H1 (cell line): ENCODE results near the gene PAOX. TPM values are rescaled to one million over a fixed set of nuclear protein-coding genes. Genes with fewer than 3 reads are reported as not detected.

Experiments used
- CTCF ChIA-PET: fragments of 300-600 bp; sonication (Branson Sonifier 250); formaldehyde crosslinking; loops from one replicate; lab custom pipeline; 2021; ENCODE audit not compliant: partially characterized antibody; lab: Charles Lee
- POLR2A ChIA-PET: fragments of 300-600 bp; sonication (Branson Sonifier 250); formaldehyde crosslinking; loops from one replicate; lab custom pipeline; 2021; ENCODE audit warnings: inconsistent platforms; ENCODE audit not compliant: partially characterized antibody; lab: Charles Lee
- DNase-seq, 2 experiments: peaks; one replicate each; pipeline versions ENCODE4 v3.0.0 to v3.0.0-alpha.2; 2010 to 2022; ENCODE audit warnings: low spot score in 2 of 2, low read depth in 1 of 2, mixed read lengths in 1 of 2
- FAIRE-seq: peaks from 2 replicates; lab custom pipeline; 2011; peaks lifted over from hg19 to GRCh38; lab: Jason Lieb, UNC
- H2AFZ ChIP-seq: 2 replicates; pipeline ENCODE4 v1.8.1; 2012; ENCODE audit warnings: low read length, inconsistent platforms
- H2AK5ac ChIP-seq: 2 replicates; pipeline ENCODE4 v1.6.1; 2013; ENCODE audit warnings: low read depth, low read length
- H2BK120ac ChIP-seq: replicated peaks from 2 replicates; pipeline ENCODE3; 2013; ENCODE audit warnings: low read depth, low read length, inconsistent platforms
- H2BK12ac ChIP-seq: 2 replicates; pipeline ENCODE4 v1.6.1; 2013; ENCODE audit warnings: low read depth, low read length
- H2BK15ac ChIP-seq: 2 replicates; pipeline ENCODE4 v1.6.1; 2013; ENCODE audit warnings: low read length
- H2BK20ac ChIP-seq: 2 replicates; pipeline ENCODE4 v1.6.1; 2013; ENCODE audit warnings: low read length
- H2BK5ac ChIP-seq: 2 replicates; pipeline ENCODE4 v1.6.1; 2013; ENCODE audit warnings: low read depth, low read length
- H3K14ac ChIP-seq: 2 replicates; pipeline ENCODE4 v1.6.1; 2013; ENCODE audit warnings: inconsistent platforms; ENCODE audit not compliant: insufficient read length
- H3K18ac ChIP-seq: 2 replicates; pipeline ENCODE4 v1.6.1; 2013; ENCODE audit warnings: low read length; ENCODE audit errors: extremely low read depth
- H3K23ac ChIP-seq: 2 replicates; pipeline ENCODE4 v1.6.1; 2013; ENCODE audit warnings: inconsistent platforms; ENCODE audit not compliant: insufficient read length
- H3K23me2 ChIP-seq: 2 replicates; pipeline ENCODE4 v1.6.1; 2013; ENCODE audit warnings: low read depth, low read length
- H3K27ac ChIP-seq: 2 replicates; pipeline ENCODE4 v1.6.1; 2011; ENCODE audit warnings: low read depth, low read length, inconsistent platforms
- H3K27me3 ChIP-seq, 4 experiments: replicated peaks in 1 of 4; 1 replicate in 1 of 4; 2 replicates in 3 of 4; pipeline versions ENCODE4 v1.6.1 to v1.8.1; 2011 to 2013; ENCODE audit warnings: low read length in 3 of 4, mild to moderate bottlenecking in 3 of 4, inconsistent platforms in 2 of 4, mixed read lengths in 2 of 4, moderate library complexity in 1 of 4; ENCODE audit not compliant: control insufficient read depth in 3 of 4, insufficient read depth in 3 of 4; ENCODE audit errors: extremely low read depth in 1 of 4
- H3K36me3 ChIP-seq, 4 experiments: 2 replicates each; pipeline versions ENCODE4 v1.6.1 to v1.8.1; 2011 to 2013; ENCODE audit warnings: mild to moderate bottlenecking in 4 of 4, low read length in 3 of 4, moderate library complexity in 2 of 4, control low read depth in 1 of 4, inconsistent platforms in 1 of 4; ENCODE audit not compliant: insufficient read depth in 4 of 4, control insufficient read depth in 2 of 4
- H3K4ac ChIP-seq: replicated peaks from 2 replicates; pipeline ENCODE3; 2013; ENCODE audit warnings: low read length, low read depth, mixed read lengths, inconsistent platforms; ENCODE audit not compliant: insufficient read length
- H3K4me1 ChIP-seq, 4 experiments: replicated peaks in 1 of 4; 1 replicate in 1 of 4; 2 replicates in 3 of 4; pipeline versions ENCODE4 v1.6.1 to v1.8.1; 2011 to 2013; ENCODE audit warnings: low read length in 3 of 4, inconsistent platforms in 2 of 4, mixed read lengths in 1 of 4; ENCODE audit not compliant: insufficient read depth in 4 of 4, control insufficient read depth in 3 of 4
- H3K4me2 ChIP-seq, 2 experiments: 2 replicates each; pipeline versions ENCODE4 v1.6.1 to v1.8.1; 2011 to 2013; ENCODE audit warnings: low read depth in 2 of 2, low read length in 2 of 2, control low read depth in 1 of 2, inconsistent platforms in 1 of 2, mild to moderate bottlenecking in 1 of 2; ENCODE audit not compliant: insufficient read depth in 1 of 2
- H3K4me3 ChIP-seq, 4 experiments: fragments of 200-600, 300-600 bp in 1 of 4; sonication (generic), shearing (Covaris generic), sonication (Bioruptor Twin) in 1 of 4; 2 replicates each; pipeline versions ENCODE4 v1.5.1 to v1.8.1; 2011 to 2016; ENCODE audit warnings: low read length in 4 of 4, low read depth in 3 of 4, control low read depth in 2 of 4, inconsistent platforms in 2 of 4, mild to moderate bottlenecking in 2 of 4, mixed read lengths in 1 of 4, moderate library complexity in 1 of 4; ENCODE audit not compliant: insufficient read depth in 2 of 4; ENCODE audit errors: extremely low read depth in 1 of 4
- H3K56ac ChIP-seq: replicated peaks from 2 replicates; pipeline ENCODE3; 2013; ENCODE audit warnings: low read depth, mild to moderate bottlenecking, mixed read lengths, low read length, inconsistent platforms; ENCODE audit not compliant: insufficient read length
- H3K79me1 ChIP-seq: 2 replicates; pipeline ENCODE4 v1.6.1; 2013; ENCODE audit warnings: low read depth, low read length, control low read depth
- H3K79me2 ChIP-seq, 2 experiments: 2 replicates each; pipeline versions ENCODE4 v1.6.1 to v1.8.1; 2012 to 2013; ENCODE audit warnings: low read length in 2 of 2, mild to moderate bottlenecking in 2 of 2, inconsistent platforms in 1 of 2; ENCODE audit not compliant: insufficient read depth in 2 of 2, control insufficient read depth in 1 of 2
- H3K9ac ChIP-seq, 4 experiments: replicated peaks in 1 of 4; 1 replicate in 1 of 4; 2 replicates in 3 of 4; pipeline versions ENCODE4 v1.6.1 to v1.8.1; 2011 to 2013; ENCODE audit warnings: low read depth in 3 of 4, low read length in 3 of 4, control low read depth in 2 of 4, mild to moderate bottlenecking in 2 of 4, moderate library complexity in 2 of 4, inconsistent platforms in 1 of 4; ENCODE audit errors: extremely low read depth in 1 of 4
- H3K9me3 ChIP-seq, 2 experiments: 2 replicates each; pipeline versions ENCODE4 v1.6.1 to v1.8.1; 2012 to 2013; ENCODE audit warnings: mild to moderate bottlenecking in 2 of 2, moderate library complexity in 2 of 2, control low read depth in 1 of 2, inconsistent platforms in 1 of 2, low read depth in 1 of 2, low read length in 1 of 2, mixed read lengths in 1 of 2; ENCODE audit not compliant: insufficient read depth in 2 of 2
- H4K20me1 ChIP-seq, 2 experiments: replicated peaks in 1 of 2; 2 replicates each; pipeline versions ENCODE3 to v1.8.1; 2011 to 2013; ENCODE audit warnings: inconsistent platforms in 2 of 2, low read length in 2 of 2, mild to moderate bottlenecking in 1 of 2; ENCODE audit not compliant: insufficient read depth in 2 of 2, control insufficient read depth in 1 of 2
- H4K5ac ChIP-seq: 2 replicates; pipeline ENCODE4 v1.6.1; 2013; ENCODE audit warnings: low read length, low read depth, mixed read lengths, inconsistent platforms; ENCODE audit not compliant: insufficient read length
- H4K8ac ChIP-seq: 2 replicates; pipeline ENCODE4 v1.8.0; 2013; ENCODE audit warnings: mild to moderate bottlenecking, moderate library complexity, low read length, inconsistent platforms; ENCODE audit not compliant: insufficient read depth; ENCODE audit errors: extremely low read depth
- H4K91ac ChIP-seq: replicated peaks from 2 replicates; pipeline ENCODE3; 2013; ENCODE audit warnings: low read length, mixed read lengths, inconsistent platforms; ENCODE audit not compliant: insufficient read length
- CREB1 ChIP-seq: IDR thresholded peaks from 2 replicates; pipeline ENCODE4 v1.6.1; 2012; ENCODE audit warnings: inconsistent platforms
- JUN ChIP-seq: IDR thresholded peaks from 2 replicates; pipeline ENCODE4 v1.6.1; 2011; ENCODE audit warnings: low read depth, mild to moderate bottlenecking, improper control_type of control experiment, low read length
- JUND ChIP-seq: IDR thresholded peaks from 2 replicates; pipeline ENCODE4 v1.6.1; 2011; ENCODE audit warnings: mild to moderate bottlenecking, improper control_type of control experiment, low read length
- RBBP5 ChIP-seq: IDR thresholded peaks from 2 replicates; pipeline ENCODE4 v1.7.1; 2012; ENCODE audit warnings: low read depth, mild to moderate bottlenecking, inconsistent platforms, low read length, moderate library complexity, borderline replicate concordance
- SIN3A ChIP-seq, 2 experiments: IDR thresholded peaks in 1 of 2; conservative IDR thresholded peaks in 1 of 2; 2 replicates each; pipeline ENCODE4 v1.6.1; 2011 to 2012; ENCODE audit warnings: low read length in 2 of 2, improper control_type of control experiment in 1 of 2, low read depth in 1 of 2, mild to moderate bottlenecking in 1 of 2
- SP1 ChIP-seq: IDR thresholded peaks from 2 replicates; pipeline ENCODE4 v1.6.1; 2011; ENCODE audit warnings: low read depth, low read length
- TAF1 ChIP-seq: IDR thresholded peaks from 2 replicates; pipeline ENCODE4 v1.6.1; 2011; ENCODE audit warnings: mild to moderate bottlenecking, low read depth, low read length
- TEAD4 ChIP-seq: IDR thresholded peaks from 2 replicates; pipeline ENCODE4 v1.6.1; 2012; ENCODE audit warnings: low read depth, low read length, inconsistent platforms, mixed read lengths
- WGBS, 2 experiments: shearing (Covaris generic) in 1 of 2; methylation state at CpG; one replicate each; pipeline versions ENCODE4 v1.1.6 to v1.1.7; 2013 to 2015; ENCODE audit warnings: low lambda C conversion rate in 2 of 2, mixed read lengths in 2 of 2, inconsistent platforms in 1 of 2, low coverage in 1 of 2, missing lambda C conversion rate in 1 of 2; ENCODE audit not compliant: insufficient replicate concordance in 2 of 2, insufficient coverage in 1 of 2, insufficient read length in 1 of 2; ENCODE audit errors: extremely low coverage in 1 of 2, missing lambda C conversion rate in 1 of 2; 5-methylcytosine and 5-hydroxymethylcytosine counted together
- polyA plus RNA-seq, 7 experiments: library from polyadenylated mRNA; depleted of rRNA in 3 of 7; stranded (reverse) in 5 of 7; unstranded in 2 of 7; fragments of >200 nt in 5 of 7; fragments of 200-250 nt in 2 of 7; gene quantifications; 1 replicate in 5 of 7; 2 replicates in 1 of 7; 4 replicates in 1 of 7; pipeline versions ENCODE4 v1.2.1 to v1.2.3, GENCODE V29; 2011 to 2013; ENCODE audit warnings: missing spikeins in 2 of 7, mixed read lengths in 2 of 7
- total RNA-seq: library from RNA; stranded (reverse); fragmentation: NEBNext Ultra II Directional; extraction: Animal tissue kit (Norgen Biotek cat#: 25700); gene quantifications from 2 replicates; pipeline ENCODE4 v1.2.1, GENCODE V29; 2021
- TF ChIP-seq, protein P1 (sequence below): IDR thresholded peaks from 2 replicates; pipeline ENCODE4 v1.6.1; 2012; ENCODE audit warnings: low read length, inconsistent platforms

The PAOX gene
- total and polyA plus RNA-seq, 2 of the 8 experiments (the other 6 are each of a cell fraction or from before 2014, with no cell fraction given), result 3.7 to 4.3 TPM

DNA sequence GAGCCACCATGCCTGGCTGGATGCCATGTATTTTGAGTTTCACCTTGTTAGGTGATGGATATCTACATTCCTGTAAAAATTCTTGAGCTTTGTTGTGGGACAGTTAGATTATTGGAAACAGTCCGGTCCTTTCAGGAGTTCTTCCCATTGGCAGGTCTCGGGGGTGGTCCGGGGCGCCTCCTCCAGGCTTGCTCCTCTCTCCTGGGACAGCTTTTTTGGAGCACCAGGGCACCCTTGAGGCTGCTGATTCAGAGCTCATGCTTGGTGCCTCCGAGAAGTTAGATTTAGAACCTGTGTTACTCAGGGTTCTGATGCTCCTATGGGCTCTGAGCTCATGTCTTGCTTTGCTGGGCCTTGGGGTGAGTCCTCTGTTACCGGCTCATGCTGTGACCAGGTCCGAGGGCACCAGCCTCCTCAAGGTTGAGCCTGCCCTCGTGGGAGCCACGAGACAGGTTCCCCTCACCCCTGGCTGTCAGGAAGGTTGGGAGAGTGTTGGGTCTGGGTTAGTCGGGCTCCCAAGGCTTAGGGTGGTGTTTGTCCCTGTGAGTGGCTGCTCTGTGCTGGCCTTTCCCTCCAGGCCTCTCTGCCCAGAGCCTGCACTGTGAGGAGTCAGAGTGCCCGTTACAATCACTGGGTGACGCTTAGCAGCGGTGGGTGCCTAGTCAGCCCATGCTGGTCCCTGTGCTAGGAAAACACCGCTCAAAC lies 39.4 kb downstream of the PAOX start:
- 95% methylated on average over 13 of the region's 14 CpGs; no CpG with 5 or more reads in 1 of the 2 experiments for WGBS, 2 experiments
- Histone ChIP-seq H2BK5ac (no peak overlapping the region), H2BK15ac (no peak overlapping the region), H4K5ac (no peak overlapping the region), H3K56ac (no peak overlapping the region), H2AK5ac (no peak overlapping the region), H4K91ac (no peak overlapping the region), H2BK120ac (no peak overlapping the region), H3K23ac (no peak overlapping the region), H2BK20ac (no peak overlapping the region), H2AFZ (no peak overlapping the region), H4K20me1 (peaks cover 5 to 23% of the 10 kb centered on the region in 2 experiments), H3K9me3 (peaks cover 0 to 12% of the 10 kb centered on the region in 2 experiments; a peak in 1 of 4 replicates), H3K79me1 (no peaks in the 10 kb centered on the region), H3K27ac (no peak overlapping the region), H4K8ac (no peak overlapping the region), H2BK12ac (no peak overlapping the region), H3K14ac (no peak overlapping the region), H3K4me2 (no peak overlapping the region), H3K4ac (no peak overlapping the region), H3K4me1 (peaks cover 0 to 6% (median 0%) of the 10 kb centered on the region in 4 experiments; a peak in 2 of 7 replicates), H3K23me2 (peaks cover 3% of the 10 kb centered on the region; the same call in 1 of the 2 replicates), H3K9ac (no peak overlapping the region), H3K79me2 (no peaks in the 10 kb centered on the region), H3K4me3 (no peak overlapping the region), H3K18ac (no peak overlapping the region; the same call in 1 of the 2 replicates), H3K27me3 (peaks cover 0 to 1% (median 0%) of the 10 kb centered on the region in 4 experiments; a peak in 1 of 7 replicates), H3K36me3 (peaks cover 0 to 18% (median 3%) of the 10 kb centered on the region in 4 experiments; a peak in 3 of 8 replicates)
- no peak for DNase-seq
- POLR2A ChIA-PET, result interaction anchor here (0.7 kb wide), 1 partner anchor 31 kb away, joined by 3 read pairs; no protein-coding TSS in a partner anchor
- CTCF ChIA-PET, result interaction anchor here (1.4 to 1.6 kb wide), 2 partner anchors 89 to 154 kb away, joined by 3 to 4 read pairs; no protein-coding TSS in a partner anchor
- FAIRE-seq, result no peak
- TF ChIP-seq JUN (no peak), RBBP5 (no peak), SIN3A (conservative IDR thresholded peaks at IDR 0.05 in 1 of 2, IDR thresholded peaks at IDR 0.05 in 1 of 2; ENCODE audit: low read depth in 1 of 2, low read length in 2 of 2) (no peak), JUND (no peak), SP1 (no peak), TAF1 (no peak), CREB1 (no peak), TEAD4 (no peak)
- TF ChIP-seq, protein P1, sequence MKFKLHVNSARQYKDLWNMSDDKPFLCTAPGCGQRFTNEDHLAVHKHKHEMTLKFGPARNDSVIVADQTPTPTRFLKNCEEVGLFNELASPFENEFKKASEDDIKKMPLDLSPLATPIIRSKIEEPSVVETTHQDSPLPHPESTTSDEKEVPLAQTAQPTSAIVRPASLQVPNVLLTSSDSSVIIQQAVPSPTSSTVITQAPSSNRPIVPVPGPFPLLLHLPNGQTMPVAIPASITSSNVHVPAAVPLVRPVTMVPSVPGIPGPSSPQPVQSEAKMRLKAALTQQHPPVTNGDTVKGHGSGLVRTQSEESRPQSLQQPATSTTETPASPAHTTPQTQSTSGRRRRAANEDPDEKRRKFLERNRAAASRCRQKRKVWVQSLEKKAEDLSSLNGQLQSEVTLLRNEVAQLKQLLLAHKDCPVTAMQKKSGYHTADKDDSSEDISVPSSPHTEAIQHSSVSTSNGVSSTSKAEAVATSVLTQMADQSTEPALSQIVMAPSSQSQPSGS, result no peak
